T47D (cell line): ENCODE data around the gene PRTFDC1.

Experiments
- DNase-seq, 2 experiments: peaks; one replicate each; pipeline versions ENCODE4 v3.0.0 to v3.0.0-alpha.2; 2011 to 2012; ENCODE audit warnings: low read depth in 1 of 2, low spot score in 1 of 2
- JUND ChIP-seq: IDR thresholded peaks from 2 replicates; pipeline ENCODE4 v1.6.1; 2012; ENCODE audit warnings: low read depth
- in situ Hi-C: cut with HindIII; loops from 2 replicates; pipeline ENCODE4 v1.10.0; 2016; ENCODE audit warnings: low sequenced_read_pairs, low pct_unique_long_range_greater_than_20kb

PRTFDC1 gene

GRCh38 chr10:24900888-24901685, 51.3 kb downstream of the PRTFDC1 start:
- DNase-seq, result no peak
- in situ Hi-C loops, result no loop called here
- no peak for TF ChIP-seq JUND

- no peak for TF ChIP-seq JUND
- no peak for DNase-seq
- in situ Hi-C loops, result no loop called here
Observed at GRCh38 chr10:24899571-24899970, 52.8 kb downstream of the PRTFDC1 start.

- in situ Hi-C loops, result no loop called here
- TF ChIP-seq JUND, result no peak
- DNase-seq, result no peak
Observed at GRCh38 chr10:24898501-24898900, 53.9 kb downstream of the PRTFDC1 start.

GRCh38 chr10:24897326-24897926, 55.0 kb downstream of the PRTFDC1 start:
- in situ Hi-C loops, result no loop called here
- DNase-seq, result no peak
- no peak for TF ChIP-seq JUND

GRCh38 chr10:24894728-24895127, 57.7 kb downstream of the PRTFDC1 start:
- DNase-seq, result no peak
- in situ Hi-C loops, result no loop called here
- TF ChIP-seq JUND, result no peak

- in situ Hi-C loops, result no loop called here
- no peak for DNase-seq
- TF ChIP-seq JUND, result no peak
Observed at GRCh38 chr10:24894309-24894708, 58.1 kb downstream of the PRTFDC1 start.

- no peak for TF ChIP-seq JUND
- in situ Hi-C loops, result no loop called here
- DNase-seq, result no peak
Observed at GRCh38 chr10:24893127-24893526, 59.3 kb downstream of the PRTFDC1 start.

GRCh38 chr10:24891823-24892222, 60.6 kb downstream of the PRTFDC1 start:
- in situ Hi-C loops, result no loop called here
- no peak for DNase-seq
- no peak for TF ChIP-seq JUND

- DNase-seq, result no peak
- TF ChIP-seq JUND, result no peak
- in situ Hi-C loops, result no loop called here
Observed at GRCh38 chr10:24889639-24890038, 62.8 kb downstream of the PRTFDC1 start.

- TF ChIP-seq JUND, result no peak
- in situ Hi-C loops, result no loop called here
- no peak for DNase-seq
Observed at GRCh38 chr10:24887855-24888231, 64.6 kb downstream of the PRTFDC1 start.

- in situ Hi-C loops, result no loop called here
- TF ChIP-seq JUND, result no peak
- peak; percentile 17 to 84 for DNase-seq
Observed at GRCh38 chr10:24886290-24886680, 66.1 kb downstream of the PRTFDC1 start.

- DNase-seq, result no peak
- in situ Hi-C loops, result no loop called here
- TF ChIP-seq JUND, result no peak
Observed at GRCh38 chr10:24885551-24886289, 66.7 kb downstream of the PRTFDC1 start.

GRCh38 chr10:24884793-24885192, 67.6 kb downstream of the PRTFDC1 start:
- in situ Hi-C loops, result no loop called here
- no peak for DNase-seq
- no peak for TF ChIP-seq JUND
